Amniotic stem cell (primary cell): ENCODE measurements around the gene KIFC3.
"Not testable (repeated sequence)": the region's sequence is repeated elsewhere in the genome, so short reads cannot be mapped to it uniquely, and the experiment has no call there.

ENCODE experiments used
- DNase-seq: peaks from one replicate; lab custom pipeline; 2025; lab: John Stamatoyannopoulos, UW

The KIFC3 gene

GRCh38 chr16:57736419-57737351 lies 65.6 kb downstream of the KIFC3 start:
- DNase-seq = no peak

GRCh38 chr16:57735755-57736418 lies 66.4 kb downstream of the KIFC3 start, which contains the start of gene KATNB1:
TSS of gene KATNB1 (plus strand) at chr16:57735770. CDS start at chr16:57737244, 1,474 bp downstream.
- no peak for DNase-seq

GRCh38 chr16:57734925-57735754 lies 67.2 kb downstream of the KIFC3 start:
- DNase-seq = peak; percentile 100

- no peak for DNase-seq
Observed at GRCh38 chr16:57734308-57734924, 67.9 kb downstream of the KIFC3 start.

- DNase-seq = no peak
Observed at GRCh38 chr16:57732714-57733113, 69.6 kb downstream of the KIFC3 start.

- no peak for DNase-seq
Observed at GRCh38 chr16:57732037-57732436, 70.3 kb downstream of the KIFC3 start.

GRCh38 chr16:57730771-57731730 lies 71.2 kb downstream of the KIFC3 start:
- no peak for DNase-seq

GRCh38 chr16:57729852-57730251 lies 72.4 kb downstream of the KIFC3 start:
- DNase-seq = not testable (repeated sequence)

- DNase-seq = no peak
Observed at GRCh38 chr16:57729182-57729484, 73.2 kb downstream of the KIFC3 start.

- no peak for DNase-seq
Observed at GRCh38 chr16:57728336-57729181, 73.7 kb downstream of the KIFC3 start.

- no peak for DNase-seq
Observed at GRCh38 chr16:57727610-57728009, 74.7 kb downstream of the KIFC3 start.

- no peak for DNase-seq
Observed at GRCh38 chr16:57726433-57726947, 75.8 kb downstream of the KIFC3 start.

GRCh38 chr16:57725976-57726375 lies 76.3 kb downstream of the KIFC3 start:
- no peak for DNase-seq

- no peak for DNase-seq
Observed at GRCh38 chr16:57725554-57725953, 76.7 kb downstream of the KIFC3 start.

- DNase-seq = no peak
Observed at GRCh38 chr16:57725151-57725550, 77.1 kb downstream of the KIFC3 start.

- DNase-seq = no peak
Observed at GRCh38 chr16:57724531-57724930, 77.8 kb downstream of the KIFC3 start.

- no peak for DNase-seq
Observed at GRCh38 chr16:57723170-57723569, 79.1 kb downstream of the KIFC3 start.

- DNase-seq = no peak
Observed at GRCh38 chr16:57722651-57723050, 79.6 kb downstream of the KIFC3 start.

- no peak for DNase-seq
Observed at GRCh38 chr16:57722210-57722499, 80.1 kb downstream of the KIFC3 start.
